Duodenal mucosa (tissue), 2 donors: ENCODE results near the gene RIMBP2.

Experiments used
- H3K27ac ChIP-seq: one replicate; pipeline ENCODE4 v1.7.0; 2013; ENCODE audit warnings: low read depth, low read length
- H3K27me3 ChIP-seq, 2 donors: one replicate each; pipeline ENCODE4 v1.7.0; 2013; ENCODE audit warnings: low read length in 2 of 2, control low read depth in 1 of 2; ENCODE audit not compliant: insufficient read depth in 2 of 2, control insufficient read depth in 1 of 2
- H3K36me3 ChIP-seq, 2 donors: one replicate each; pipeline ENCODE4 v1.7.0; 2013; ENCODE audit warnings: low read length in 2 of 2, control low read depth in 1 of 2; ENCODE audit not compliant: insufficient read depth in 2 of 2, control insufficient read depth in 1 of 2
- H3K4me1 ChIP-seq, 2 donors: one replicate each; pipeline ENCODE4 v1.7.0; 2013; ENCODE audit warnings: low read length in 2 of 2, control low read depth in 1 of 2; ENCODE audit not compliant: insufficient read depth in 2 of 2, control insufficient read depth in 1 of 2
- H3K4me3 ChIP-seq, 2 donors: one replicate each; pipeline ENCODE4 v1.7.0; 2013; ENCODE audit warnings: low read length in 2 of 2, low read depth in 1 of 2
- H3K9ac ChIP-seq, 2 donors: one replicate each; pipeline ENCODE4 v1.7.0; 2013; ENCODE audit warnings: low read length in 2 of 2, low read depth in 1 of 2
- H3K9me3 ChIP-seq, 2 donors: one replicate each; pipeline ENCODE4 v1.7.0; 2013; ENCODE audit warnings: low read length in 2 of 2, control low read depth in 1 of 2; ENCODE audit not compliant: control insufficient read depth in 1 of 2

RIMBP2 gene

DNA sequence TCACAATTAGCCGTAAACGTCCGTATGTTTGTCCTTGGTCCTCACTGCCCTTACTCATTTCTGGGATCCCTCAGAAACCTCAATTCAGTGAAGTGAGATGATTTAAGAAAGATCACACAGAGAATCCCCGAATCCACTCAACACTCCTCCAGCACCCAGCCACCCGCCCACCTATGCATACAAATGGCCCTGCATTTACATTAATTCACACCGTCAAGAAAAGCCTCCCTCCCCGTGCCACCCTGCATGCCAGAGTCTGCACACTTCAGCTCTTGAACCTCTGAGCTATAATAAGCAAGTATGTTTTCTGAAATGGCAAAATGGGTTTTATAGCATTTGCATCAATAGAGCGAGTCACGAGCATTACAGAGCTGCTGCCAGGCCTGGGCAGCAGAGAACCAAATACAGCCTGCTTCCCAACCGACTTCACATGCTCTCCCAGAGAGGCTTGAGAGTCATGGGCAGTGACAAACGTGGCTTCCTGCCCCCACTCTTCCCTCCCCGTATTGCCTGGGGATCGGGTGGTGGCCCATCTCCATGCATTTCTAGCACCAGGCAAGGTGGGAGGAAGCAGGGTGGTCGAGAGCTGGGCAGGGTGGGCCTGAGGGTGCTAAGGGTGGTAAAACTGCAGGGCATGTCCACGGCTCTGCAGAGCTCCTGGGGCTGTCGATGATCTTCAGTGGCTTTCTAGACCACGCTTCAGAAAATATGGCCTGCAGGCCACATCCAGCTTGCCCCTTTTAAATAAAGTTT is 177.6 kb downstream of the RIMBP2 start:
- H3K27ac ChIP-seq: no peak overlapping the region
- H3K27me3 ChIP-seq: no peaks in the 10 kb centered on the region
- H3K9ac ChIP-seq: no peak overlapping the region
- peaks cover 0 to 4% of the 10 kb centered on the region in 2 donors for H3K9me3 ChIP-seq
- H3K36me3 ChIP-seq: no peaks in the 10 kb centered on the region
- no peaks in the 10 kb centered on the region for H3K4me1 ChIP-seq
- H3K4me3 ChIP-seq: no peak overlapping the region

DNA sequence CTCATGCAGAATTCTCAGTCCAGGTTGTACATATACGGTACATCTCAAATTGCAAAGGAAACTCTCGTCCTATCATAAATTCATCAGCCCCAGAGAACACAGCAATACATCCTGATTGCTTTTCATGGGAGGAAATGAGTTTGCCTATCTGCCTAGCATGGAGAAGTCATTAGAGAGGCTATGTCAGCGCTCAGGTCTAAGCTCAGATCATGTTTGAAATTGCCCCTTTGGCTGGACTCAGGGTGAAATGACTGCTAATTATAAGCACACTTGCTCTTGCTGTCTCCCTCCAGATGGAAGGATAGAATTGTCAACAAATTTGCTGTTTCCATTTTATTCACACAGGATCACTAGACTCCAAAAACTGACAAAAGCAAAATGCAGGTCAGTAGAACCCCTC is 178.4 kb downstream of the RIMBP2 start:
- Histone ChIP-seq H3K9me3 (peaks cover 0 to 4% of the 10 kb centered on the region in 2 donors), H3K27ac (no peak overlapping the region), H3K27me3 (no peaks in the 10 kb centered on the region), H3K4me1 (no peaks in the 10 kb centered on the region), H3K9ac (no peak overlapping the region), H3K4me3 (no peak overlapping the region), H3K36me3 (no peaks in the 10 kb centered on the region)

DNA sequence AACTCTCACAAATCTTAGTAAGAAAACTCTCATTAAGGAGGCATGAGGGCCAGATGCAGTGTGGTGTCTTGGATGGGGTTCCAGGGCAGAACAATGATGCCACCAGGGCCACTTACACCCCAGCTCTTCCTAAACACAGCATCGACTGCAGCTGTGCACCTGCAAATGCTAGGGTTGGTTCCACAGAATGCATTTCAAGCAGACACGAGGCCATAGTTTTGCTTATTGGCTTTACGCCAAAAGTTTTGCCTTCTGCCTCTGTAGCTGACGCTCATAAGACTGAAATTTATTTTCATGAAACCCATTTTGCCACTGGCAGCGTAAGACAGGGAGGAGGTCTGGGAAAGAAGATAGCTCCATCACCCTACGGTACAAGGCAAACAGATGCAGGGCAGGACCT is 179.0 kb downstream of the RIMBP2 start:
- H3K4me1 ChIP-seq: no peaks in the 10 kb centered on the region

DNA sequence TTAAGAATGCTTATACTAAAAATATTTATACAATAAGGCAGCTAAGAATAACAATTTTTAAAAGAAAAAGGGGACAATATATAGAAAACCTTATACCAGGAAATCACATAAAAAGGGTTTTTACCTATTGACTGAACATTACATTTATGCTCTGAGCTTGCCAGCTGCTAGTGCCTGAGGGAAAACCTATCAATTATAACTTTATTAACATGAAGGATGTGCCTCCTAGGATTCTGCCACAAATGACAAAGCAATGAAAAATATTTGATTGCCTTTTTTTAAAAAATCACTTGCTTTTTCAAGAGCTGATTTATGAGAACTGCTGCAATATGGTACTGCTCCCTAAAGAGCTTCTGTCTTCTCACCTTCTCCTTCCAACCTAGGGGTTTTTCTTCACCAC is 185.7 kb downstream of the RIMBP2 start:
- Histone ChIP-seq H3K27me3 (no peaks in the 10 kb centered on the region), H3K9me3 (no peaks in the 10 kb centered on the region), H3K27ac (no peak overlapping the region), H3K4me3 (no peak overlapping the region), H3K4me1 (no peaks in the 10 kb centered on the region), H3K36me3 (no peaks in the 10 kb centered on the region), H3K9ac (no peak overlapping the region)

More for the DNA sequence above, 179.0 kb downstream of the RIMBP2 start:
- H3K27ac ChIP-seq: no peak overlapping the region
- peaks cover 0 to 4% of the 10 kb centered on the region in 2 donors for H3K9me3 ChIP-seq
- H3K36me3 ChIP-seq: no peaks in the 10 kb centered on the region
- H3K4me3 ChIP-seq: no peak overlapping the region
- no peaks in the 10 kb centered on the region for H3K27me3 ChIP-seq
- H3K9ac ChIP-seq: no peak overlapping the region

DNA sequence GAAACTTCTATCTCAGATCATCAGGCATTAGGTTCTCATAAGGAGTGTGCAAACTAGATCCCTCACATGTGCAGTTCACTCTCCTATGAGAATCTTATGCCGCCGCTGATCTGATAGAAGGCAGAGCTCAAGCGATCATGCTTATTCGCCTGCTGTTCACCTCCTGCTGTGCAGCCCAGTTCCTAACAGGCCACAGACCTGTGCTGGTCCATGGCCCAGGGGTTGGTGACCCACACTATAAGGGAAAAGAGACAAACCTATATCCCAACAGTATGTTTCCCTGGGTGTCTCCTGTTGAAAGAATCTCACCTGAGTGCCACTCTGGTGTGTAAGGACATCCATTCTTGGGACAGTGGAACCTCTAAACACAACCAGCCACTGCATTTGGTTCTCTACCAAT is 186.3 kb downstream of the RIMBP2 start:
- Histone ChIP-seq H3K27ac (no peak overlapping the region), H3K4me3 (no peak overlapping the region), H3K9ac (no peak overlapping the region), H3K4me1 (no peaks in the 10 kb centered on the region), H3K36me3 (no peaks in the 10 kb centered on the region), H3K27me3 (no peaks in the 10 kb centered on the region), H3K9me3 (no peaks in the 10 kb centered on the region)

DNA sequence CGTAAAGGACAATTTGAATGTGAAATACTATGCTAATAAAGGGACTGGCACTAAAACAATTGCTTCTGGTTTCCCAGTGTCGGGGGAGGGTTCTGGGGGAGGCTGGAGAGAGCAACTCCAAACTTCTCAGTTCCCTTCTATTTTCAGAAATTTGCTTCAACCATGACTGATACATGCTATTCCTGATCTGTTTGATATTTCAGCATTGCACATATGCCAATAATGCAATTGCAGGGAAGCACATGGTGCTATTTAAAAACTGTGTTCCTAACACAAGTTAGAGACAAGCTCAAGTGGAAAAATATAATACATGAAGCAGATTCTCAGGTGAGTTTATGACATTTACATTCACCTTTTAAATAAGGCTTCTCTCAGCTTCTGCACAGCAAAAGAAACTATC is 188.9 kb downstream of the RIMBP2 start:
- Histone ChIP-seq H3K4me1 (no peaks in the 10 kb centered on the region), H3K27me3 (no peaks in the 10 kb centered on the region), H3K4me3 (no peak overlapping the region), H3K9ac (no peak overlapping the region), H3K9me3 (no peaks in the 10 kb centered on the region), H3K36me3 (no peaks in the 10 kb centered on the region), H3K27ac (no peak overlapping the region)

DNA sequence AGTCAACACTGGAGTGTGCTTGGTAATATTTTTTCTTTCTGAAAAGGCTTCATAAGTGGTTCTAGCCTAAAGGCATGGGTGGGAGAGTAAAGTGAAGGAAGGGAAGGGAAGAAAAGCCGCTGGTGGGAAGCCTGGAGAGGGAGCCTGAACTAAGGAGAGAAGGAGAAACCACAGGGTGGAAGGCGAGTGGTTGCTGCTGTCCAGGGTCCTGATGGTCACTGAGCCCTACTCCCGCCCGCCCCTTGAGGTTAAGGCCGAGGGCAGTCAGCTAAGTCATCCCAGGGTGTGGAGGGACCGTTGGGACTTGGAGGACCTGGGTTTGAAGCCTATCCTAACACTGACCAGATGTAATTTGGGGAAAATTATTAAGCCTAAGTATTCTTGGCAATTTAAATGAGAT is 189.3 kb downstream of the RIMBP2 start:
- Histone ChIP-seq H3K9ac (no peak overlapping the region), H3K36me3 (no peaks in the 10 kb centered on the region), H3K27ac (no peak overlapping the region), H3K9me3 (no peaks in the 10 kb centered on the region), H3K4me1 (no peaks in the 10 kb centered on the region), H3K4me3 (no peak overlapping the region), H3K27me3 (no peaks in the 10 kb centered on the region)

DNA sequence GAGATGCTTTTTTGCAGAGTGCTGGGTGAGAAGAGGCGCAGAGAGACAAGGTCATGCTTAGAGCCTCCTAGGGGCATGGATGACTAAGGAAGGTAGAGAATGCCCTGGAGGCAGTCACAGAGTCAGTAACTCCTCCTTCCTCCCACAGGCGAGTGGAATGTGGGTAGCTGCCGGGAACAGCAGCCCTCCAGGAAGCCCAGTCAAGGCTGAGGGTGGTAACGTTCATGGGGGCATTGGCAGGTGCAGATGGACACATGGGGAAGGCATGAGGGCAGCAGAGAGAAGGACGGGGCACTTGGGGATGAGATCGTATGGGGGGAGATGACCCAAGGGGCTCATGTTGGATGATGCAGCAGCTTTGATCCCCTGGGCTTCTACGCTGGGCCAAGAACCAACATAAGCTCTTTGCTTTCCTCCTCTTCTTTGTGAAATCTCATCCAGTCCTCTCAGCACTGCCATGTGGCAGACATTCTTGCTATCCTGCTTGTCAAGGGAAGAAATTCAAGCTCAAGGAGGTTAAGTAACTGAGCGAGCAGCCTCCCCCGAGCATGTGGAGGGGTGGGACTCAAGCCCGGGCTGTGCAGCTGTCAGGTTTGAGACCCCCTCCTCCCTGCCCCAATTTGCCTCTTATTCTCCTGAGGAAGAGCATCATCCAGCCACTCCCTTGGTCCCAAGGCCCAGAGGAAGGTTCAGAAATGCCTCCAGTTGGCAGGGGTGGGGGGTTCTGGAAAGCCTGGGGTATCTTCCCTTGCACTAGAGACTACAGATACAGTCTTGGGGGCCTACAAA is 190.5 kb downstream of the RIMBP2 start:
- Histone ChIP-seq H3K36me3 (no peaks in the 10 kb centered on the region), H3K27me3 (no peaks in the 10 kb centered on the region), H3K9me3 (no peaks in the 10 kb centered on the region), H3K4me3 (no peak overlapping the region), H3K27ac (no peak overlapping the region), H3K9ac (no peak overlapping the region), H3K4me1 (no peaks in the 10 kb centered on the region)

DNA sequence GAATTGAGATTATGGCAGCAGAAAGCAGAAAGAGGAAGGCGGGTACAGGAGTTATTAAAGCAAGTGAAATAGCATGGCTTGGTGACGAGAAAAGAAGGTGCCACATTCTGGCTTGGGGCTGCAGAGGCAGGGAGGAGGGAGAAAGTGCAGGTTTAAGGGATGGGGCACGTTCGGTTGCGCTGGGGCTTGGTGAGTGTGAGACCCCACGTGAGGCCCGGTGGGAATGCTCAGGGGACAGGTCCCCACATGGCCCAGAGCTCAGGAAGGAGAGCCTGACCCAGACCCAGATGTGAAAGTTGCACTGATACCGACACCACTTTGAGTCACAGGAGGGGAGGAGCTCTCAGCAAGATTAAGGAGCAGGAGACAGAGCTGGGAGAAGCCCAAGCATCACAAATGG is 191.3 kb downstream of the RIMBP2 start:
- H3K36me3 ChIP-seq: no peaks in the 10 kb centered on the region
- H3K4me3 ChIP-seq: no peak overlapping the region
- no peaks in the 10 kb centered on the region for H3K27me3 ChIP-seq
- H3K9ac ChIP-seq: no peak overlapping the region
- H3K9me3 ChIP-seq: no peaks in the 10 kb centered on the region
- no peaks in the 10 kb centered on the region for H3K4me1 ChIP-seq
- no peak overlapping the region for H3K27ac ChIP-seq

DNA sequence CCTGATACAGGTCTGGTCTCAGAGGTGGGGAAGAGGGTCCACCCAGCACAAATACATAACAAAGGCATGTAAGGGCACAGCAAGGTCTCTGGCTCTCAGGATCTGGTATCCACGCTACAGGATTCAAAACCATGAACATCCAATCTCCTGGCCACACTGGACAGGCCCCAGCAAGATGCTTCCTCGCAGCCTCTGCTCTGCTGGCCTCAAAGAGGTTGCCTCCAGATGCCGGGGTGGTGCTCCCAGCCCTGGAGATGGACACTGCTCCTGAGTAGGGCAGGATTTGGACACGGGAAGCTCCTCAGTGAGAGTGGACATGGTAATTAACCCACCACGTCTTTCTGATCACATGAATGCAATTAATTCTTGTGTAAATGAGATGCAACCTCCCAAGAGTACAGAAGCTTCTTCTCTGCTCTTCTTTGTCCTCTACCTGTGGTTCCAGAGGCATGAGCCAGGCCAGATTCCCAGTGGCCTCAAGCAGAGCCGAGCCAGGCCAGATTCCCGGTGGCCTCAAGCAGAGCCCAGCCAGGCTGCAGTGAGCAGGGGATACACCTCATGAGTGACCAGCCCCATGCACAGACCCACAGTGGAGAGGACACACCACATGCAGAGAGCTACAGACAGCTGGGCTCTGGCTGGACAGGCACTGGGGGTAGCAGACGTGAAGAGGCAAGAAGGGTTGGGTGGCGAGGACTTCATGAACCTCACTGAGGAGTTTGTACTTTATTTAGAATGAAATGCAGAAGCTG is 192.1 kb downstream of the RIMBP2 start:
- no peak overlapping the region for H3K4me3 ChIP-seq
- no peaks in the 10 kb centered on the region for H3K27me3 ChIP-seq
- H3K4me1 ChIP-seq: no peaks in the 10 kb centered on the region
- H3K9me3 ChIP-seq: no peaks in the 10 kb centered on the region
- H3K9ac ChIP-seq: no peak overlapping the region
- no peak overlapping the region for H3K27ac ChIP-seq
- no peaks in the 10 kb centered on the region for H3K36me3 ChIP-seq
